ENCODE results near the gene NACC1. TPM values are rescaled to one million over a fixed set of nuclear protein-coding genes. Genes with fewer than 3 reads are reported as not detected.

Gene NACC1
- total RNA-seq, 1 donor from 2014 or later, result 63.0 TPM

- no peak for DNase-seq (ENCODE audit: low spot score in 2 of 2, unreplicated experiment in 2 of 2)
- peaks cover 53% of the 10 kb centered on the region for H3K4me1 Mint-ChIP-seq
- no peak overlapping the region for H3K4me3 Mint-ChIP-seq
- H3K27me3 Mint-ChIP-seq (ENCODE audit: low read depth), result peaks cover 59% of the 10 kb centered on the region
- peaks cover 2% of the 10 kb centered on the region for H3K36me3 Mint-ChIP-seq
- H3K27ac Mint-ChIP-seq, result no peak overlapping the region
- no peaks in the 10 kb centered on the region for H3K9me3 Mint-ChIP-seq
- TF ChIP-seq CTCF (IDR thresholded peaks at IDR 0.05; ENCODE audit: unreplicated experiment), result no peak
These were observed 22.7 kb upstream of the NACC1 start for GRCh38 chr19:13095393-13095784.

DNA sequence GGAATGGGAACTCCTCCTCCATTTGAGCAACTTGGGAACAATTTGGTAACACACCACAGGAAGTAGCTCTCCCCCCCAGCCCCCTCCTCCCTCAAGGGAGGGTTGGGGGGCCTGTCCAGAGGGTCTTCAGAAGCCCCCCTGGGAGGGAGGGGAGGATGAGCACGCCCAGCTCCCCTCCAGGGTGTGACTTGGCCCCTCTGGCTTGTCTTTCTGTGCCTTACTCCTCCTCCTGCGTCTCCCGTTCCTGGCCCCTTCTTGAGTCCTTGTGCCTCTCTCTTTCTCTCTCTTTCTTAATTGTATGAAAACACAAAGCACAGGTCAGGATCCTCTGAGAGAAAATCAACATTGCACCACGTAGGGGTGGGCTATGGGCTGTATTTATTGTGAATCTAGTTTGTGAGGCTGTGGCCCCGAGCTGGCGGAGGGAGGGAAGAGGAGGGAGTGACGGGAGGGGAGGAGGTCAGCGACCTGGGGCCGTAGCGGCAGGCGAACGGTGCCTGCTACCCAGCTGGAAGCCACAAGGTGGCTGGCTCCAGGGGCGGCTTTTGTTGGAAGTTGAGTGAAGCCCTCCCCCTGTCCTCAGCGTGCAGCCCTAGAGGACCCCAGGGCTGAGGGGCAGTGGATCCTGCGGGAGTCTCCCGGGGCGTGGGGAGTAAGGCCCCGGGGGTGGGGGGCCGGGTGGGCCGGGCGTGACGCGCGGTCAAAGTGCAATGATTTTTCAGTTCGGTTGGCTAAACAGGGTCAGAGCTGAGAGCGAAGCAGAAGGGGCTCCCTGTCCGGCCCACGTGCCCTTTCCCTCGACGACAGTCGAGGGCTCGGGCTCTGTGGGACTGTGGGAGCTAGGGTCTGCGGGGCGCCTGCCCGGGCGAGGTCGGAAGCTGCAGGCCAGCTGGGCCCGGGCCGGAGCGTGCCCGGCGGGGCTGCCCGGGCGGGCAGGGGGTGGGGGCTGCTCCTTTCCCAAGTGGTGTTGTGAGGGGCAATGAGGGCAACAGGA is 21.8 kb upstream of the NACC1 start:
- peaks cover 66% of the 10 kb centered on the region for H3K27me3 Mint-ChIP-seq (ENCODE audit: low read depth)
- peak overlapping the region; percentile 11 for H3K27ac Mint-ChIP-seq
- no peak for TF ChIP-seq CTCF (IDR thresholded peaks at IDR 0.05; ENCODE audit: unreplicated experiment)
- peaks cover 2% of the 10 kb centered on the region for H3K36me3 Mint-ChIP-seq
- H3K9me3 Mint-ChIP-seq, result no peaks in the 10 kb centered on the region
- no peak for DNase-seq (ENCODE audit: low spot score in 2 of 2, unreplicated experiment in 2 of 2)
- H3K4me1 Mint-ChIP-seq, result peaks cover 45% of the 10 kb centered on the region
- peak overlapping the region; percentile 44 for H3K4me3 Mint-ChIP-seq

DNA sequence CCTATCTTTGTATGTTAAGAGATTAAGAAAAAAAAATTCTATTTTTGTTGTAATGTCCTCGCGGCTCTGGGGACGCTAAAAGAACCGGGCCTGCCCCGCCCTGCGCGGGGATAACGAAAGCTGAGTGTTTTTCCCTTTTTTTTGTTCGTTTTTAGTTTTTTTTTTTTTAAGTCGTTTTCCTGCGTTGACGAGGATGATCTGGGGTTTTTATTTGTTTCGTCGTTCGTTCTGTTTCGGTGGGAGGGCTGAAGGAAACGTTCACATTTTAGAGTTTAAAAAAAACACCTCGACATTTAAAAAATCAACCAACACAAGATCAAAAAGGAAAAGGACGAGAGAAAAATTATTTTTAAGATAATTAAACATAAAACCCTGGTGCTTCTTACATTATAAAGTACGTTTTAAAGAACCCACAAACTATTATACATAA is 21.0 kb upstream of the NACC1 start:
- Mint-ChIP-seq H3K4me3 (peak overlapping the region; percentile 46), H3K27me3 (ENCODE audit: low read depth) (peaks cover 74% of the 10 kb centered on the region), H3K36me3 (peaks cover 2% of the 10 kb centered on the region), H3K4me1 (peaks cover 41% of the 10 kb centered on the region), H3K9me3 (no peaks in the 10 kb centered on the region), H3K27ac (peak overlapping the region; percentile 67)
- DNase-seq (ENCODE audit: low spot score in 2 of 2, unreplicated experiment in 2 of 2), result no peak
- TF ChIP-seq CTCF (IDR thresholded peaks at IDR 0.05; ENCODE audit: unreplicated experiment), result no peak

DNA sequence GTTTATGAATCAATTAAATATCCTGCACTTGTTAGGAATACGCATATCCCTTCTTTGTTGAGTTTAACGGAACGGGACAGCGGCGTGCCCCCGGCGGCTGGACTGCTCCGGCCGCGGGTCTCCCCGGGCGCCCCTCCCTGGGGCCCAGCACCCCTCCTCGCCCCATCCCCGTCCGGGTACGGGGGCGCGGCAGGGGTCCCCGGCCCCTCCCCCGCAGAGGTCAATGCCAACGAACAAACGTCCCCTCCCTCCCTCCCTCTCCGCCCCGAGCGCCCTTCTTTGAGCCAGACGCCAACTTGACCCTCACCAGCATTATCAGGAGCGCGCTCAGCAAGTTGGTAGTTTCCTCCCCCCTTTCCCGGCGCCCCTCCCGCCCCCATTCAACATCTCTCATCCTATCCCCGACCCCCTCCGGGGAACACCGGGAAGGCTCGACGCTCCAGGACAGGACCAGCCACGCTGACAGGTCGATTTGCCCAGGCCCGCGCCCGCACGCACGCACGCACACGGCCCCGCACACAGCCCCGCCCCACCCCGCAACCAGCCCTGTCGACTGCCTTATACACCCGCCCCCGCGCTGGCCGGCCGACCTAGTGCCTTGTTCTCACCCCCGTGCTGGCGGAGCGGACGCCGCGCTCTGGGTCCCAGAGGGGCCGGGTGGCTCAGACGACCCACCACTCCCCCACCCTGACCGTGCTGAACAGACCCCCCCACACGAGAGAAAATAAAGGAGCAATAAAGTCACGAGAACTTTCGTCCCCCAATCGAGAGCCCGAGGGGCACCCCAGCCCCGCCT is 20.4 kb upstream of the NACC1 start:
- H3K4me1 Mint-ChIP-seq, result peaks cover 38% of the 10 kb centered on the region
- H3K36me3 Mint-ChIP-seq, result peaks cover 2% of the 10 kb centered on the region
- no peak for TF ChIP-seq CTCF (IDR thresholded peaks at IDR 0.05; ENCODE audit: unreplicated experiment)
- H3K4me3 Mint-ChIP-seq, result no peak overlapping the region
- H3K9me3 Mint-ChIP-seq, result no peaks in the 10 kb centered on the region
- no peak for DNase-seq (ENCODE audit: low spot score in 2 of 2, unreplicated experiment in 2 of 2)
- H3K27ac Mint-ChIP-seq, result no peak overlapping the region
- H3K27me3 Mint-ChIP-seq (ENCODE audit: low read depth), result peaks cover 78% of the 10 kb centered on the region

- peaks cover 80% of the 10 kb centered on the region for H3K27me3 Mint-ChIP-seq (ENCODE audit: low read depth)
- H3K36me3 Mint-ChIP-seq, result peaks cover 2% of the 10 kb centered on the region
- no peaks in the 10 kb centered on the region for H3K9me3 Mint-ChIP-seq
- H3K4me1 Mint-ChIP-seq, result peaks cover 37% of the 10 kb centered on the region
- no peak for TF ChIP-seq CTCF (IDR thresholded peaks at IDR 0.05; ENCODE audit: unreplicated experiment)
- no peak overlapping the region for H3K27ac Mint-ChIP-seq
- DNase-seq (ENCODE audit: low spot score in 2 of 2, unreplicated experiment in 2 of 2), result no peak
- H3K4me3 Mint-ChIP-seq, result peak overlapping the region; percentile 43
These were observed 19.6 kb upstream of the NACC1 start for GRCh38 chr19:13098277-13099072.
